Measurements from ENCODE around the gene ACMSD. TPM values are rescaled to one million over a fixed set of nuclear protein-coding genes. Genes with fewer than 3 reads are reported as not detected.
"Not testable (repeated sequence)": the region's sequence is repeated elsewhere in the genome, so short reads cannot be mapped to it uniquely, and the experiment has no call there.

The ACMSD gene
- total RNA-seq, 1 donor, result not detected

DNA sequence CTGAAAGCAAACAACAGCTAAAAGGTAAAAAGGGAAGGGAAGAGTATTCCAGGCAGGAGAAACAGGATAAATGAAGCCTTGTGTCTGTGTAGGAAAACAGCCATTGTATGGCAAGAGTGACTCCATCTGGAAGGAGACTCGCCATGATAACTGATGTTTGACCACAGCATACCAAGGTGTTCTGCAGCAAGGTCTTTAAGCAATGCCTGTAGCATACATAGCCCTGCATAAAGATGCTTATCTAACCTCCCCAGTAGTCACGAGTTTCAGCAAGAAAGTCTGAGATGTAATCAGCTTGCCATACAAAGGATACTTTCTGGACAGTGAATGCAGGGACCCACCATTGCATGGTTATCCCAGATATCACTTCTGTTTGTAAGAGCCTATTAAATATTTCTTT lies 68.3 kb downstream of the ACMSD start:
- no peak overlapping the region for H3K27ac ChIP-seq (ENCODE audit: low read depth, low read length)
- H4K20me1 ChIP-seq (ENCODE audit: insufficient read depth, low read length), result no peaks in the 10 kb centered on the region
- no peaks in the 10 kb centered on the region for H3K27me3 ChIP-seq (ENCODE audit: insufficient read depth, low read length)
- TF ChIP-seq, protein P1, sequence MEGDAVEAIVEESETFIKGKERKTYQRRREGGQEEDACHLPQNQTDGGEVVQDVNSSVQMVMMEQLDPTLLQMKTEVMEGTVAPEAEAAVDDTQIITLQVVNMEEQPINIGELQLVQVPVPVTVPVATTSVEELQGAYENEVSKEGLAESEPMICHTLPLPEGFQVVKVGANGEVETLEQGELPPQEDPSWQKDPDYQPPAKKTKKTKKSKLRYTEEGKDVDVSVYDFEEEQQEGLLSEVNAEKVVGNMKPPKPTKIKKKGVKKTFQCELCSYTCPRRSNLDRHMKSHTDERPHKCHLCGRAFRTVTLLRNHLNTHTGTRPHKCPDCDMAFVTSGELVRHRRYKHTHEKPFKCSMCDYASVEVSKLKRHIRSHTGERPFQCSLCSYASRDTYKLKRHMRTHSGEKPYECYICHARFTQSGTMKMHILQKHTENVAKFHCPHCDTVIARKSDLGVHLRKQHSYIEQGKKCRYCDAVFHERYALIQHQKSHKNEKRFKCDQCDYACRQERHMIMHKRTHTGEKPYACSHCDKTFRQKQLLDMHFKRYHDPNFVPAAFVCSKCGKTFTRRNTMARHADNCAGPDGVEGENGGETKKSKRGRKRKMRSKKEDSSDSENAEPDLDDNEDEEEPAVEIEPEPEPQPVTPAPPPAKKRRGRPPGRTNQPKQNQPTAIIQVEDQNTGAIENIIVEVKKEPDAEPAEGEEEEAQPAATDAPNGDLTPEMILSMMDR (IDR thresholded peaks at IDR 0.05; ENCODE audit: extremely low read depth, low read depth, low read length), result no peak
- no peak overlapping the region for H3K4me3 ChIP-seq (ENCODE audit: insufficient read depth, low read length)
- H3K36me3 ChIP-seq (ENCODE audit: insufficient read depth, low read length), result no peaks in the 10 kb centered on the region
- no peak for DNase-seq (ENCODE audit: insufficient read length, low spot score, missing footprints)
- H3K4me1 ChIP-seq (ENCODE audit: insufficient read depth, low read length), result no peaks in the 10 kb centered on the region
- H2AFZ ChIP-seq (ENCODE audit: low read length), result no peak overlapping the region
- no peaks in the 10 kb centered on the region for H3K9me3 ChIP-seq (ENCODE audit: low read depth, low read length)
- no peaks in the 10 kb centered on the region for H3K79me2 ChIP-seq (ENCODE audit: insufficient read depth, low read length)
- H3K4me2 ChIP-seq (ENCODE audit: insufficient read depth, low read length), result no peak overlapping the region

DNA sequence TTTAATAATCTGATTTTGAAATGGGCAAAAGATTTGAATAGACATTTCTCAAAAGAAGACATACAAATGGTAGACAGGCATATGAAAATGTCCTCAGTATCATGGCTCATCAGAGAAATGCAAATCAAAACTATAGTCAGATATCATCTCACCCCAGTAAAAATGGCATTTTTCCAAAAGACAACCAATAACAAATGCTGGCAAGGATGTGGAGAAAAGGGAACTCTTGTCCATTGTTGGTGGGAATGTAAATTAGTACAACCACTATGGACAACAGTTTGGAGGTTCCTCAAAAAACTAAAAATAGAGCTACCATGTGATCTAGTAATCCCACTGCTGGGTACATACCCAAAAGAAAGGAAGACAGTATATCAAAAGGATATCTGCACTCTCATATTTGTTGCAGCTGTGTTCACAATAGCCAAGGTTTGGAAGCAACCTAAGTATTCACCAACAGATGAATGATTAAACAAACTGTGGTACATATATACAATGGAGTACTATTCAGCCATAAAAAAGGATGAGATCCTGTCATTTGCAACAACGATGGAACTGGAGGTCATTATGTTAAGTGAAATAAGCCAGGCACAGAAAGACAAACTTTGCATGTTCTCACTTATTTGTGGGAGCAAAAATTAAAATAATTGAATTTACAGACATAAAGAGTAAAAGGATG lies 69.2 kb downstream of the ACMSD start:
- not testable (repeated sequence) for H3K4me1 ChIP-seq (ENCODE audit: insufficient read depth, low read length); H2AFZ ChIP-seq (ENCODE audit: low read length); H3K36me3 ChIP-seq (ENCODE audit: insufficient read depth, low read length); H3K9me3 ChIP-seq (ENCODE audit: low read depth, low read length); H3K4me2 ChIP-seq (ENCODE audit: insufficient read depth, low read length); H3K79me2 ChIP-seq (ENCODE audit: insufficient read depth, low read length); H3K4me3 ChIP-seq (ENCODE audit: insufficient read depth, low read length); H4K20me1 ChIP-seq (ENCODE audit: insufficient read depth, low read length); H3K27me3 ChIP-seq (ENCODE audit: insufficient read depth, low read length); DNase-seq (ENCODE audit: insufficient read length, low spot score, missing footprints); H3K27ac ChIP-seq (ENCODE audit: low read depth, low read length)

DNA sequence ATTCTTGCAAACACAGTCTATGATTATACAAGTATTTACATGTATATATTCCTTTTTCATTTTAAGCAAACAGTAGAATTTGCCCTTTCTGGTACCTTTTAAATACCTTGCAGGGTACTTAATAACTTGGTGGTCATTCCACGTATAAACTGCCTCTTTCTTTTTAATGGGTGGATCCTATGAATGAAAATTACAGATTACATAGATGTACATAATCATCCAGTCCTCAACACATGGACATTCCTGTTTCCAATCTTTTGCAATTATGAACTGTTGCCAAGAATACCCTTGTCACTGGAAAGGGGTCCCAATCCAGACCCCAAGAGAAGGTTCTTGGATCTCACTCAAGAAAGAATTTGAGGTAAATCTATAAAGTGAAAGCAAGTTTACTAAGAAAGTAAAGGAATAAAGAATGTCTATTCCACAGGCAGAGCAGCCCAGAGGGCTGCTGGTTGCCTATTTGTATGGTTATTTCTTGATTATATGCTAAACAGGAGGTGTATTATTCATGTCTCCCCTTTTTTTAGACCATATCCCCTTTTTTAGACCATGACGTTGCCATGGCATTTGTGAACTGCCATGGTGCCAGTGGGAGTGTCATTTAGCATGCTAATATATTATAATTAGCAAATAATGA lies 72.5 kb downstream of the ACMSD start:
- H3K4me3 ChIP-seq (ENCODE audit: insufficient read depth, low read length), result no peak overlapping the region
- no peaks in the 10 kb centered on the region for H4K20me1 ChIP-seq (ENCODE audit: insufficient read depth, low read length)
- DNase-seq (ENCODE audit: insufficient read length, low spot score, missing footprints), result no peak
- H3K79me2 ChIP-seq (ENCODE audit: insufficient read depth, low read length), result no peaks in the 10 kb centered on the region
- H3K27me3 ChIP-seq (ENCODE audit: insufficient read depth, low read length), result no peaks in the 10 kb centered on the region
- H3K9me3 ChIP-seq (ENCODE audit: low read depth, low read length), result no peaks in the 10 kb centered on the region
- H3K36me3 ChIP-seq (ENCODE audit: insufficient read depth, low read length), result no peaks in the 10 kb centered on the region
- H2AFZ ChIP-seq (ENCODE audit: low read length), result no peak overlapping the region
- H3K4me2 ChIP-seq (ENCODE audit: insufficient read depth, low read length), result no peak overlapping the region
- H3K27ac ChIP-seq (ENCODE audit: low read depth, low read length), result no peak overlapping the region
- no peaks in the 10 kb centered on the region for H3K4me1 ChIP-seq (ENCODE audit: insufficient read depth, low read length)
- TF ChIP-seq, protein P1 (IDR thresholded peaks at IDR 0.05; ENCODE audit: extremely low read depth, low read depth, low read length), result no peak

DNA sequence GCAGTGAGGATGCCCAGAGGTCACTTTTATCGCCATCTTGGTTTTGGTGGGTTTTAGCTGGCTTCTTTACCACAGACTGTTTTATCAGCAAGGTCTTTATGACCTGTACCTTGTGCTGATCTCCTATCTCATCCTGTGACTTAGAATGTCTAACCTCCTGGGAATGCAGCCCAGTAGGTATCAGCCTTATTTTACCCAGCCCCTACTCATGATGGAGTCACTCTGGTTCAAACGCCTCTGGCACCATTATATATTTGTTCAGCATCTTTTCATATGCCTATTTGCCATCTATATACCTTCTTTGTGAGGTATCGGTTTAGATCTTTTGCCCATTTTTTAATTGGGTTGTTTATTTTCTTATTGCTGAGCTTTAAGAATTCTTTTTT lies 73.0 kb downstream of the ACMSD start:
- Histone ChIP-seq H3K4me2 (ENCODE audit: insufficient read depth, low read length) (no peak overlapping the region), H3K36me3 (ENCODE audit: insufficient read depth, low read length) (no peaks in the 10 kb centered on the region), H3K9me3 (ENCODE audit: low read depth, low read length) (no peaks in the 10 kb centered on the region), H2AFZ (ENCODE audit: low read length) (no peak overlapping the region), H4K20me1 (ENCODE audit: insufficient read depth, low read length) (no peaks in the 10 kb centered on the region), H3K4me3 (ENCODE audit: insufficient read depth, low read length) (no peak overlapping the region), H3K27ac (ENCODE audit: low read depth, low read length) (no peak overlapping the region), H3K4me1 (ENCODE audit: insufficient read depth, low read length) (no peaks in the 10 kb centered on the region), H3K27me3 (ENCODE audit: insufficient read depth, low read length) (no peaks in the 10 kb centered on the region), H3K79me2 (ENCODE audit: insufficient read depth, low read length) (no peaks in the 10 kb centered on the region)
- no peak for DNase-seq (ENCODE audit: insufficient read length, low spot score, missing footprints)
- TF ChIP-seq, protein P1 (IDR thresholded peaks at IDR 0.05; ENCODE audit: extremely low read depth, low read depth, low read length), result no peak
